Measurements from ENCODE around the gene RBM48. TPM values are rescaled to one million over a fixed set of nuclear protein-coding genes. Genes with fewer than 3 reads are reported as not detected.

RBM48 gene
- total and polyA plus RNA-seq, 9 of the 15 experiments (the other 6 are each of a cell fraction or from before 2014, with no cell fraction given): 9.9 to 35.1 (median 16.3) TPM

- TF ChIP-seq E2F3 (CRISPR knock-in tag; IDR thresholded peaks at IDR 0.05): no peak
- TF ChIP-seq RBM22 (IDR thresholded peaks at IDR 0.05; ENCODE audit: low read depth, low read length, poor library complexity, severe bottlenecking): no peak
- TF ChIP-seq HNRNPH1 (optimal IDR thresholded peaks at IDR 0.05; ENCODE audit: low read depth, low read length): no peak
- TF ChIP-seq BHLHE40 (IDR thresholded peaks at IDR 0.05; ENCODE audit: low read length): no peak
- TF ChIP-seq TOE1 (IDR thresholded peaks at IDR 0.05; ENCODE audit: borderline replicate concordance): no peak
- no peak for TF ChIP-seq TOE1 (CRISPR knock-in tag; IDR thresholded peaks at IDR 0.05; ENCODE audit: borderline replicate concordance, low read depth)
- no peak for TF ChIP-seq OTX1 (CRISPR knock-in tag; IDR thresholded peaks at IDR 0.05)
- no peak for TF ChIP-seq RBFOX2 (IDR thresholded peaks at IDR 0.05; ENCODE audit: low read depth, low read length)
- TF ChIP-seq NFE2L1 (tag; IDR thresholded peaks at IDR 0.05; ENCODE audit: borderline replicate concordance, low read depth): no peak
- no peak for TF ChIP-seq NCOR1 (IDR thresholded peaks at IDR 0.05)
- TF ChIP-seq ZNF224 (CRISPR knock-in tag; IDR thresholded peaks at IDR 0.05): no peak
- no peak for TF ChIP-seq ZNF584 (CRISPR knock-in tag; IDR thresholded peaks at IDR 0.05; ENCODE audit: low read depth)
- TF ChIP-seq CCNT2 (IDR thresholded peaks at IDR 0.05; ENCODE audit: borderline replicate concordance, extremely low read depth, insufficient read length, low read depth, low read length): no peak
- peak; percentile 87 for TF ChIP-seq MEIS2 (IDR thresholded peaks at IDR 0.05; ENCODE audit: partially characterized antibody)
- TF ChIP-seq, protein P1, sequence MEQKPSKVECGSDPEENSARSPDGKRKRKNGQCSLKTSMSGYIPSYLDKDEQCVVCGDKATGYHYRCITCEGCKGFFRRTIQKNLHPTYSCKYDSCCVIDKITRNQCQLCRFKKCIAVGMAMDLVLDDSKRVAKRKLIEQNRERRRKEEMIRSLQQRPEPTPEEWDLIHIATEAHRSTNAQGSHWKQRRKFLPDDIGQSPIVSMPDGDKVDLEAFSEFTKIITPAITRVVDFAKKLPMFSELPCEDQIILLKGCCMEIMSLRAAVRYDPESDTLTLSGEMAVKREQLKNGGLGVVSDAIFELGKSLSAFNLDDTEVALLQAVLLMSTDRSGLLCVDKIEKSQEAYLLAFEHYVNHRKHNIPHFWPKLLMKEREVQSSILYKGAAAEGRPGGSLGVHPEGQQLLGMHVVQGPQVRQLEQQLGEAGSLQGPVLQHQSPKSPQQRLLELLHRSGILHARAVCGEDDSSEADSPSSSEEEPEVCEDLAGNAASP (IDR thresholded peaks at IDR 0.05): no peak
- no peak for TF ChIP-seq ZNF282 (CRISPR knock-in tag; IDR thresholded peaks at IDR 0.05)
- no peak for TF ChIP-seq PBX2 (CRISPR knock-in tag; IDR thresholded peaks at IDR 0.05; ENCODE audit: low read depth)
- peak; percentile 72 for TF ChIP-seq PBX2 (tag; conservative IDR thresholded peaks at IDR 0.05; ENCODE audit: low read depth)
- TF ChIP-seq ZBTB8A (IDR thresholded peaks at IDR 0.05; ENCODE audit: partially characterized antibody): no peak
- no peak for TF ChIP-seq SRSF7 (optimal IDR thresholded peaks at IDR 0.05; ENCODE audit: low read depth, low read length)
Measured at GRCh38 chr7:92534572-92534971, 6.0 kb downstream of the RBM48 start (continued).
